GM21737 (cell line): ENCODE results near the gene CCNYL1.
"Not testable (repeated sequence)": the region's sequence is repeated elsewhere in the genome, so short reads cannot be mapped to it uniquely, and the experiment has no call there.

Source experiments
- ATAC-seq: cut with Tn5 transposase; IDR thresholded peaks from one replicate; pipeline ENCODE4 v1.9.1; 2021; ENCODE audit warnings: mild to moderate bottlenecking, moderate library complexity; ENCODE audit not compliant: unreplicated experiment

CCNYL1 gene

DNA sequence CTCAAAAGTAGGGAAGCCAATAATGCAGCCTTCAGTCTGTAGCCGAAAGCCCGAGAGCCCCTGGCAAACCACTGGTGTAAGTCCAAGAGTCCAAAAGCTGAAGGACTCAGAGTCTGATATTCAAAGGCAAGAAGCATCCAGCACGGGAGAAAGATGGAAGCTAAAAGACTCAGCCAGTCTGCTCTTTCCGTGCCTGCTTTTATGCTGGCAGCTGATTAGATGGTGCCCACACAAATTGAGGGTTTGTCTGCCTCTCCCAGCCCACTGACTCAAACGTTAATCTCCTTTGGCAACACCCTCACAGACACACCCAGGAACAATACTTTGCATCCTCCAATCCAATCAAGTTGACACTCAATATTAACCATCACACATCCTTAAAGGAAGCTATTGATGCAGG lies 14.5 kb upstream of the CCNYL1 start:
- ATAC-seq, result not testable (repeated sequence)

DNA sequence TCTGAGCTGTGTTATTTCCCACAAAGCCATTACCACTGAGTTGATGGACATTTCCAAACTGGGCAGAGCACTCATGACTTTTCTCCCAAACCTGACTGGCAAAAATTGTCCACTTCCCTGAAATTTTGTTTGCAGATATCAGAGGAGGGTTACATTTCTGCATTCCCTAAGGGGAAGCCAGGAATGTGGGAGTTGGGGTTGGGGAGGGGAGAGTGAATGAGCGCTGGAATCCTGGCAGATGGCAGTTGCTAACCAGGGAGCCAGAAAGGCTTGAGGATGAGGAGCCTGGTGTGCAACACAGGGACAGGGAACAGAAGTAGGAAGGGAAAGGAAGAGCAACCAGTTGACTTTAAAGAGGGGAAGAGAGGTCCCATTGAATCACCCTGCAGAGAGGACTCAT lies 14.0 kb upstream of the CCNYL1 start:
- no peak for ATAC-seq

DNA sequence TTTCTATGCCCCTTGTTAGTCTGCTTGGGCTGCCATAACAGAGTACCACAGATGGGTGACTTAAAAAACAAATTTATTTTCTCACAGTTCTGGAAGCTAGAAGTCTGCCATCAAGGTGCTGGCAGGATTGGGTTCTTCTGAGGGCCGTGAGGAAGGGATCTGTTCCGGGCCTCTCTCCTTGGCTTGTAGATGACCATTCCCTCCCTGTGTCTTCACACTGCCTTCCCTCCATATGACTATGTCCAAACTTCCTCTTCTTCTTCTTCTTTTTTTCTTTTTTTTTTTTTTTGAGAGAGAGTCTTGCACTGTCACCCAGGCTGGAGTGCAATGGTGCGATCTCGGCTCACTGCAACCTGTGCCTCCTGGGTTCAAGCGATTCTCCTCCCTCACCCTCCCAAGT lies 13.1 kb upstream of the CCNYL1 start:
- no peak for ATAC-seq

DNA sequence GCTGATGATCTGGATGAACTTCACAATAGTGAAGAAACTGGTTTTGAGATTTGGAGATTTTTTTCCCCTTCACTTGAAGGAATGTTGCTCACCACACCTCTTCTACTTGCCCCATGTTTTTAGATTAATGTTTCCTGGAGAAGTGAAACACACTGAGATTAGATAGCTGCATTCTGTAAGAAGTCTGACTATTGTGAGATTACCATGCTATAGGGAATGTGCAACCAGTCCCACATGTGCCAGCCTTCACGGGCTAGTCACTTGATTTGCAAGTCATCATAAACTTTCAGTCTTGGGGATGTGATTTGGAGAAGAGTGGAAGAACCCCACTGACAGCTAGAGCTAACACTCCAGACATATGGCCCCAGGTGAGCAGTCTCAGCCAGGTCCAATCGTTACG lies 7.4 kb upstream of the CCNYL1 start:
- ATAC-seq, result no peak

DNA sequence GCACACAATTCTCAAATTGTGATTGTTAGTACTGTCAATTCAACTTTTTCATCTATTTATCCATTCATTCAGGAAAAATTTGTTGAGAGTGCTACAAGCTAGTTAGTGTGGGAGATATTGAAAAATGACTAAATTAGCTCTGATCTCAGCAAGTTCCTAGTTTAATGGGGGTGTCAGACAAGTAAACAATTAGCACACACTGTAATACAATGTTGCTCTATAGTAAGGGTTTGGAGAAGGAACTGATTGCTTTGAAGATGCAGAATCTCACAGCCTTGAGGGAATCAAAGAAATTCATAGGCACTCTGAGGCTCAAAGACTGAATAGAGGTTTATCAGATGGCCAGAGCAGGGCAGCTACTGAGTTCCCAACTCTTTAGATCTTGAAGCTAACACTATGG lies 6.8 kb upstream of the CCNYL1 start:
- ATAC-seq, result no peak

DNA sequence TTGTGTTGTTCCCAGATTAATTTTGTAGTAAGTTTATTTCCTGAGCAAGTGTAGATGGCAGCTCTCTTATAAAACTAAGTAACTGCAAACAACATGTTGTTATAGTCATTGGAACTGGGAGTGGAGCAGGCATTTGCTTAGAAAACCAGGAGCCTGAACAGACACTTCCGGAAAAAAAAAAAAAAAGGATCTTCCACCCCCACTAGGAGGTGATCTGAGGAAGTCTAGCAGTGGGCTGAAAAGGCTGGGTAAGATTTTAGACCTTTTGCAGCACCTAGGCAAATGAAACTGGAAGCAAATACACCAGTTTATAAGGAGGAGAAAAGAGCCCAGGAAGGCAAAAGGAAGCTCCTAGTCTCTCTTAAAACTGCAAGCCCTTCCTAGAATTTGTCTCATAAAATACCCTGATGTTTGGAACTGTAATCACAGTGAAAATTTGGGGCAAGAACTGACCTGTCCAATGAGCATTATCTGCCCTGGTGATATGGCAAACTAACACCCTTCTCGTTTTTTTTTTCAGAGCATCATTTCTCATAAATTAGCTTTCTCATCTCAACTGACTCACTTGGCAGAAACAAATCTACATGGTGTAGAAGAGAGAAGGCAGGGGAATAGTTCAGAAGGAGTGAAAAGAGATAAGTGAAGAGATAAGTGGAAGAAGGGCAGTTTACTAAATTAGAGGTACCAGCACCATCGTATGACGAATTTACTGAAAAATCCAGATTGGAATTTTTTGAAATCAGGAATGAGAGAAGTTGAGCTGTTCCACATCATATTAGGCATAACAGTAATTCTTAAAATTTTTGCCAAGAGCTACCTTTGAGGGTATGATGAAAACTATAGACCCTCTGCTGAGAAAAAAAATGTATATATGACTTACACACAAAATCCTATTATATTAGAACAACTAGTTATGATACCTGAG lies 4.2 kb upstream of the CCNYL1 start:
- no peak for ATAC-seq

DNA sequence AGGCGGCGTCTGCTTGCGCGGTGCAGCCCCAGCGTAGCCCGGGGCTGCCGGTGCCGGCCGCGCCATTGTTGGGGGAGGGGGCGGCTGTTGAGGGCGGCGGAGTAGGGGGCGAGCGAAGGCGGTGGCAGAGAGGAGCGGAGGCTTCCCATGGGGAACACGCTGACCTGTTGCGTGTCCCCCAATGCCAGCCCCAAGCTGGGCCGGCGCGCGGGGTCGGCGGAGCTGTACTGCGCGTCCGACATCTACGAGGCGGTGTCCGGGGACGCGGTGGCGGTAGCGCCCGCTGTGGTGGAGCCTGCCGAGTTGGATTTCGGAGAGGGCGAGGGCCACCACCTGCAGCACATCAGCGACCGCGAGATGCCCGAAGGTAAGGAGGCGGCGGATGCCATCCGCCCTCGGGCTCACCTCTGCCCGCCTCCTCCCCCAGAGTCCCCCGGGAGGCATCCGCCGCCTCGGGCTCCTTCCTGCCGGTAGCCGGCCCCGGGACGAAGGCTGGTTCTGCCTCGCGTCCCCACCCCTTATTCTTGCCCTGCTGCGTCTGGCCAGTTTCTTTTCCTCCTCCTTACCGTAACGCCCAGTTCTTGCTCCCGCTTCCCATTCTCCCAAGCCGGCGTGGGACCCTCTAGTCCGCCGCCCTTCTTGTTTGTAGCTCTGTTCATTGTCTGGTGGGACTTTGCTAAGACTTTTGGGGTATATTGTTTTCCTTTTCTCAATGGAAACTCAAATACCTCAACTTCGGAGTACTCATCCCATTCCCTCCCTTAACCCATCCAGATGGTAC lies 500 bp downstream of the CCNYL1 start:
- peak; percentile 31 for ATAC-seq

DNA sequence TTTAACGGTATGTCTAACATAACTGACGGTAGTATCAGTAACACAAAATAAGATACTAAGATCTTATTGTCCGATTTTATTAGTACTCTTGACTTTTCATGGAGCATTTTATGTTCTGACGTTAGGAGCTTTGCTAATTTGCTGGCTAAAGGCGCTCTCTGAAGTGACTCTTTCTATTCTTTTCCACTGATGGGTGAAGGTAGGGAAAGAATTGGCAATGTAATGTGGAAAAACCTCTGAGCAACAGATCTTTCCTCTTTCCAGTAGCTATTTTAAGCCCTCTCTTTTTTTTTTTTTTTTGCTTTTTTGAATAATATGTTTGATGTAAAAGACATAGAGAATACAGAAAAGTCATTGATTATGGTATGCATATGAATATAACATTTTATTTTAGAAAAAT lies 4.6 kb downstream of the CCNYL1 start:
- ATAC-seq, result no peak

DNA sequence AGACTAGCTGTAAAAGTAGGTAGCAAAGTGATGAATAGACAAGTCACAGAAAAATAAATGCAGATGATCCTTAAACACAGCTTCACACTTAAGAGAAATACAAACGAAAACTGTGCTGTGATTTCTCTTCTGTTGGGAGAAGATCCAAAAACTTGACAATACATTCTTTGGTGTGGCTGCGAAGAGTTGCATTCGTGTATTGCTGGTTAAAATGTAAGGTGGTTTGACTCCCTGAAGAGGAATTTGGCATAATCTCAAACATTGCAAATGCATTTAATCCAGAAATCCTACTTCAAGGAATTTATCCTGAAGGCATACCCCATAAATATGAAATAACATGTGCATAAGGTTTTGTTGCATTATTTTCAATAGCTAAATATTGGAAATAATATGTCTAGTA lies 7.1 kb downstream of the CCNYL1 start:
- ATAC-seq, result no peak

DNA sequence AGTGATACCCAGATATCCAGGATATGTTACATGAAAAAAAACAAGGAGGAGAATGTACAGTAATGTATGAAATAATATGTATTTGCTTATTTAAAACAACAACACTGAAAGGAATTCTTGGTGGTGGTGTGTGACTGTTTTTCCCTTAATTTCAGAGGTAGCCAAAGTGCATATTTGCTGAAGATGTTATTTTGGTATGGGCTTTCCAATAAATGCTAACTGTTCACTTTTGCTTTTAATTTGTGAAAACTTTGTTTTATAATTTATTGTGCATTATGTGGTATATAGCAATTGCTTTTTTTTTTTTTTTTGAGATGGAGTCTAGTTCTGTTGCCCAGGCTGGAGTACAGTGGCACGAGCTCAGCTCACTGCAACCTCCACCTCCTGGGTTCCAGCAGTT lies 7.6 kb downstream of the CCNYL1 start:
- ATAC-seq, result no peak

DNA sequence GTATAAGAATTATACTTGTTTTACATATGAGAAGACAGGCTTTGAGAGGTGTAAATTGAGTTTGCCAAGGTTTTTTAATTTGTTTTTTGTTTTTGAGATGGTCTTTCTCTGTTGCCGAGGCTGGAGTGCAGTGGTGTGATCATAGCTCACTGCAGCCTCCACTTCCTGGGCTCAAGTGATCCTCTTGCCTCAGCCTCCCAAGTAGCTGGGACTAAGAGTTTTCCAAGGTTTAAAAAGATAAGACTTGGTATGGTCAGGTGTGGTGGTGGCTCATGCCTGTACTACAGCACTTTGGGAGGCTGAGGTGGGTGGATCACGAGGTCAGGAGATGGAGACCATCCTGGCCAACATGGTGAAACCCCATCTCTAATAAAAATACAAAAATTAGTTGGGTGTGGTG lies 8.2 kb downstream of the CCNYL1 start:
- not testable (repeated sequence) for ATAC-seq

DNA sequence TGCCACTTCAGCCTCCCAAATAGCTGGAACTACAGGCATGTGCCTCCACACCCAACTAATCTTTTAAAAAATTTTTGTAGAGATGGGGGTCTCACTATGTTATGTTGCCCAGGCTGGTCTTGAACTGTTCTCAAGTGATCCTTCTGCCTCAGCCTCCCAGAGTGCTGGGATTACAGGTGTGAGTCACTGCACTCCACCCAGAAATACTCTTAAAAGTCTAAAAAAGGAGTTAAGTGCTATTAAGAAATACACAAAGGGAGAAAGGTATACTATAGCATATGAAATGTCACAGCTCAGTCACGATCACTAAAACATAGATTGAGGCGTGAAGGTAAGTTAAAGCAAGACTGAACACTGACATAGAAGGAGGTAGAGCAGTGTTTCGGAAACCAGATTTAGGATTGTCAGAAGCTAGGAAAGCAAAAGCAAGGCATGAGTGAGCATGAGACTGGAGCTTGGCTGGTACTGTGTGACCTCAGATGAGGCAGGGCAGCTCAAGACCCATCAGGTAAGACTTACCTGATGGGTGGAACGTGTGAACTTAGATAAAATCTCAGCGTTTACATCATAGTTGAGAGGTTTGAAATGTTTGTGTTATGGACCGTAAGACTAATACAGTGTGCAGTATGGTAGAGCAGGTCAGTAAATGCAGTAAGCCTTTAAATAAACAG lies 9.2 kb downstream of the CCNYL1 start:
- no peak for ATAC-seq

DNA sequence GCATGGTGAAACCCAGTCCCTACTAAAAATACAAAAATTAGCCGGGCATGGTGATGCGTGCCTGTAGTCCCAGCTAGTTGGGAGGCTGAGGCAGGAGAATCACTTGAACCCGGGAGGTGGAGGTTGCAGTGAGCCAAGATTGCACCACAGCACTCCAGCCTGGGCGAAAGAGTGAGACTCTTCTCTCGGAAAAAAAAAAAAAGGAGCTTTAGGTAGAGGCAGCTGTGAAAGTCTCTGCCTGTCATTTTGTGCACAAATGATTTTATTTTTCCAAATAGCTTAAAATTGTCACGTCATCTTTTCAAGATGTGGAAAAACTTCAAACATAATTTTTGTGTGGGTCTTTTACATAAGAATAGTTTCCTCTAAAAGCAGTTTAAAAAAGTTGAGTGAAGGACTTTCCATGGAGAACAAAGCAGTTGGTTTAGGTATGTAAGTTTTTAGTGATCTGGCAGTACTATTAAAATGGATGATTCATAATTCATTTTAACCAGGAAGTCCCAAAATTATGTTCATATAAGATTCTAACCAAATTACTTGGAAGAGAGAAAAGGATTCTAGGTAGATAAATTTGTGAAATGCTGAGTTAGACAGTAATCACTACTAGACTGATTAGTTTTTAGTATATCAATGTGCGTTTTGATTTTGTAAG lies 11.5 kb downstream of the CCNYL1 start:
- ATAC-seq, result no peak

DNA sequence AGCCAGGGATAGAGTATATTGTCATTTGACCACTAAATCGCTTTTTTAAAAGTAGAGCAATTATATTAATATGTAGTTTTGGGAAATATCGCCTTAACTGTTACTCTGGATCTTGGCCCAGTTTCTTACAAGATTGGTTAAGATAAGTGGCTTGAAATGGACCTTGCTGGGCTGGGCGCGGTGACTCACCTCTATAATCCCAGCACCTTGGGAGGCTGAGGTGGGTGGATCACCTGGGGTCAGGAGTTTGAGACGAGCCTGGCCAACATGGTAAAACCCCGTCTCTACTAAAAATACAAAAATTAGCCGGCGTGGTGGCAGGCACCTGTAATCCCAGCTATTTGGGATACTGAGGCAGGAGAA lies 12.0 kb downstream of the CCNYL1 start:
- not testable (repeated sequence) for ATAC-seq

DNA sequence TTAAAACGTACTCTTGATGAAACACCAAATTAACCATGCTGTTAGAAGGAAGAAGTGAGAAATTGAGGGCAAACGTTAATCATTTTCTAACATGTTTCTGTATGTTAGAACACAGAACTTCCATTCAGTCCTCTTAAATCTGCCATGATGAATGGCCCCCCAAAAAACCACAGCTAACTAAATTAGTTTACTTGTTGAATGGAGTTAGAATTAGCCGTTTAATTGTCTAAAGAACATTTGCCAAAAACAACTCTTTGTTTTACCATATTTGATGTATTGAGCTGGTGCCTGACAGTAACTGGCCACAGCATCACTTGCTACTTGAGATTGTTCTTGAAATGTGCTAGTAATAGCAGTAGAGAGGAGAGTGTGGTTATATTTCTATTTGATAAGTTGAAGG lies 12.7 kb downstream of the CCNYL1 start:
- ATAC-seq, result peak; percentile 52

DNA sequence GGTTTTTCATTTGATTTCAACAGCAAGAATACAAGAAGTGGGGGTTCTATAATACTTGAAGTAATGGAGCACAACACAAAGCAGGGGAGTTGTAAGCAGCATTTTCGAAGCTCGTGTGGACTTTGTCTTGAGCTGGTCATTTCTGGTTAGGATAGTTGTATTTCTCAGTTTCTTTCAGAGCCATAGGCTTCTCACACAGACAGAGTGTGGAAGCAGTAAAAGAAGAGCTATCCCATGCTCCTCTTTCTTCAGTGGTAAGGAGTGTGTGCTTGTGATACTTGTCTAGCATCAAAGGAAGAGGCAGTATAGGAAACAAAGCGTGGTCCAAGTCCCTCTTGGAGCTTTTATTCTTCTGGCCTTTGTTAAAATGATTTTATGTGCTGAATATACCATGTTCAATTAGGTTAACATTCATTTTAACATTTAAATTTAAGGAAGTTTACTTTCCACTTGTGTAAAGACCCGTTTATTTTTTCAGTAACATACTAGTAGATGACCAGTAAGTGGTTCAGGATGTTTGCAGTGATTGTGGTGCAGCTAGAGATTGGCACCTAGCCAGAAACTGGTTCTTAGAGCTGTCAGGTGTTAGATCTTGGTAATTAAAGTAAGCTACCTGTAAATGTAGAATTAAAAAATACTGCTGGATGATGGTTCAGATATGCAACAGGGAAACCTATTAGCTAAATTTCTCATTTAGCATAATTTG lies 14.6 kb downstream of the CCNYL1 start:
- ATAC-seq, result no peak

DNA sequence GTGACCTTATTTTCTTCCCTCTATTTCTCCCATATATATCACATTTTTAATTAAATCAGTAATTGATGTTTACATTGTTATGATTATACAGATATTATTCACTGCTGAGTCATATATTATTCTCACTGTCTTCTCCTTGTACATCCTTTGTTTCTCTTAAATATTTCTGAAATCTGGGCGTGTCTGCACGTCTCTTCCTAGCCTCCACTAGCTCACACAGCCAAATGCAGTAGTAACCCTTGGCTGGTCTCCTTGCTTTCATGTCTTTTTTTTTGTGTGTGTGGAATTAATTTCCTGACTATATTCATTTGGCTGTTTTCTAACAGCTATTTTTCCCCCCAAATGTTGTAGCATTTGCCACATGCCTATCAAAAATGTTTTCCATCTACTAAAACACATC lies 15.8 kb downstream of the CCNYL1 start:
- ATAC-seq, result no peak

DNA sequence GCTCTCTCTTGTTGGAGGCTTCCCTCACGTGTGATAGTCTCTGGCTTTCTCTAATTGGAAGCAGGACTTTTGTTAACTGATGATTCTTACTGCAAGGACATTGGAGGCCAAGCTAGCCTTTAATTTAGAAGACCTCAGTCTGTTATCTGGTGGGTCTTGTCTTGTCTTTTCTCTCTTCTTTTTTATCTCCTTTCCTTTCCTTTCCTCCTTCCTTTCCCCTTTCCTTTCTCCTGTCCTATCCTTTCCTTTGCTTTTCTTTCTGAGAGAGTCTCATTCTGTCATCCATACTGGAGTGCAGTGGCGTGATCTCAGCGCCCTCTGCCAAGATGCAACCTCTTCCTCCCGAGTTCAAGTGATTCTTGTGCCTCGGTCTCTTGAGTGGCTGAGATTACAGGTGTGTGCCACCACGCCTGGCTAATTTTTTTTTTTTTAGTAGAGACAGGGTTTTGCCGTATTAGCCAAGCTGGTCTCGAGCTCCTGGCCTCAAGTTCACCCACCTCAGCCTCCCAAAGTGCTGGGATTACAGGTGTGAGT lies 18.1 kb downstream of the CCNYL1 start:
- no peak for ATAC-seq

DNA sequence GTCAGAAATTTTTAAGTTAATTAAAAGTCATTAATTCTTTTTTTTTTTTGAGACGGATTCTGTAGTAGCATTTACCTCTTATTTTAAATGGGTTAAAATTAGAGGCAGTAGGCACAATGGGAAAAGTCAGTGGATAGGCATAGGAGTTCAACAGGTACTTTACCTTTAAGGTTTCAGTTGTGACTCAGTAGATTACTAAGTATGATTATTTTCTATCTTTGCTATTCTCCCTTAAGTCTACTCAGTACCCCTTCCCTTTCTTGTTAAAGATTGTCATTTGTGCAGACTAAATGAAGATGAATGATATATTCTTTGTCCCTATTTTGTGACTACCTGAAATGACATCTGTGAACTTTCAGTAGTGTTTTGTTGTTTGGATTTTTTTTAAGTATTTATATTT lies 19.7 kb downstream of the CCNYL1 start:
- ATAC-seq, result no peak

DNA sequence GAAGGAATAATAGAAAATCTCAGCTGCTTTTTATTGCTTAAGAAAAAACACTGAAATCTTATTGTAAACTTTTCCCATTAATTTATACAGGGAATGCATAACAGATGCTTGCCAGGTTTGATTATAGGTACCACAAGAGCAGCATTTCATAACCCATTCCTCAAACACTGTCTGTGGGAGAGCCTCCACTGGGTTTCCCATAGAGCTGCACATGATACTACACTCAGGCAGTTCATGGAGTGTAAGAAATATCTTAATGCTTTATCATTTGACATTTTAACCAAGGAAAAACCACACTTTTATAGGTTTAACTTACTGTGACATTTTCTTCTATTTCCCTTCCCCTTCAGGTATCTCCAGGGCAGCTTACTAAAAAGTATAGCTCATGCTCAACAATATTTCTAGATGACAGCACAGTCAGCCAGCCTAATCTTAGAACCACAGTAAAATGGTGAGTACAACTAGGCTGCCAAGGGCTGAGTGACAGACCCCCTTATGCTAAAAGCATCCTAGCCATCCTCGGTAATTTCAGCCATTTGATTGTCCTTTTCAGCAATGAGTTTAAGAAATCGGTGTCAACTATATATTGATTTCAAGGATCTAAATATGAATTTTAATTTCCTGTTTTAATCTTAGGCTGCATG lies 22.3 kb downstream of the CCNYL1 start:
- no peak for ATAC-seq
